Duodenal mucosa (tissue), 2 donors: ENCODE measurements around the gene KRT2.

Experiments
- H3K27ac ChIP-seq: one replicate; pipeline ENCODE4 v1.7.0; 2013; ENCODE audit warnings: low read depth, low read length
- H3K27me3 ChIP-seq, 2 donors: one replicate each; pipeline ENCODE4 v1.7.0; 2013; ENCODE audit warnings: low read length in 2 of 2, control low read depth in 1 of 2; ENCODE audit not compliant: insufficient read depth in 2 of 2, control insufficient read depth in 1 of 2
- H3K36me3 ChIP-seq, 2 donors: one replicate each; pipeline ENCODE4 v1.7.0; 2013; ENCODE audit warnings: low read length in 2 of 2, control low read depth in 1 of 2; ENCODE audit not compliant: insufficient read depth in 2 of 2, control insufficient read depth in 1 of 2
- H3K4me1 ChIP-seq, 2 donors: one replicate each; pipeline ENCODE4 v1.7.0; 2013; ENCODE audit warnings: low read length in 2 of 2, control low read depth in 1 of 2; ENCODE audit not compliant: insufficient read depth in 2 of 2, control insufficient read depth in 1 of 2
- H3K4me3 ChIP-seq, 2 donors: one replicate each; pipeline ENCODE4 v1.7.0; 2013; ENCODE audit warnings: low read length in 2 of 2, low read depth in 1 of 2
- H3K9ac ChIP-seq, 2 donors: one replicate each; pipeline ENCODE4 v1.7.0; 2013; ENCODE audit warnings: low read length in 2 of 2, low read depth in 1 of 2
- H3K9me3 ChIP-seq, 2 donors: one replicate each; pipeline ENCODE4 v1.7.0; 2013; ENCODE audit warnings: low read length in 2 of 2, control low read depth in 1 of 2; ENCODE audit not compliant: control insufficient read depth in 1 of 2

KRT2 gene

GRCh38 chr12:52686063-52686462 lies 34.1 kb upstream of the KRT2 start:
- peaks cover 0 to 10% of the 10 kb centered on the region in 2 donors for H3K27me3 ChIP-seq
- H3K4me3 ChIP-seq: no peak overlapping the region
- H3K36me3 ChIP-seq: no peaks in the 10 kb centered on the region
- H3K9me3 ChIP-seq: no peaks in the 10 kb centered on the region
- no peak overlapping the region for H3K27ac ChIP-seq
- no peak overlapping the region for H3K9ac ChIP-seq
- peaks cover 26 to 34% of the 10 kb centered on the region in 2 donors for H3K4me1 ChIP-seq

DNA sequence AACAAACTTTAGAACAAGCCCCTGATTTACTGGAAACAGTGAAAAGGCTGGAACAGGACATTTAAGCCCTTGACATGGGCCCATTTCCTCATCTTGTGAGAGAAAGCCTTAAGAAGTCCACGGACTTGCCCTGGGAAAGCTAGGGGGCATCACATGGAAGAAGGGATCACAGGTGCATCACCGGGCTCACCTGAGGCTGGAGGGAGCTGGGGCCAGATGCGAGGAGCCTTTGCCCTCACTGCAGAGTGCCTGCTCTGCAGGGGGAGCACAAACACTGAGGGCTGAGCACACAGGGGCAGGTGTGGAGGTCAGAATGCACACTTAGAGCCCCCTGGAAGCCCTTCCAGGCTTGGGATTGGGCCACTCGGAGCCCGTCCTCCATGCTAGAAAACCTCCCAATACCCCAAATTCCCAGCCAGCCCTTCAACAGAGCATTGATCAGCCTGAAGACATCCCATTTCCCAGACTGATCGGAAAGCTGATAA lies 33.4 kb upstream of the KRT2 start:
- no peak overlapping the region for H3K9ac ChIP-seq
- no peaks in the 10 kb centered on the region for H3K36me3 ChIP-seq
- H3K4me3 ChIP-seq: no peak overlapping the region
- peaks cover 2 to 6% of the 10 kb centered on the region in 2 donors for H3K27me3 ChIP-seq
- no peak overlapping the region for H3K27ac ChIP-seq
- peaks cover 22 to 28% of the 10 kb centered on the region in 2 donors for H3K4me1 ChIP-seq
- no peaks in the 10 kb centered on the region for H3K9me3 ChIP-seq

DNA sequence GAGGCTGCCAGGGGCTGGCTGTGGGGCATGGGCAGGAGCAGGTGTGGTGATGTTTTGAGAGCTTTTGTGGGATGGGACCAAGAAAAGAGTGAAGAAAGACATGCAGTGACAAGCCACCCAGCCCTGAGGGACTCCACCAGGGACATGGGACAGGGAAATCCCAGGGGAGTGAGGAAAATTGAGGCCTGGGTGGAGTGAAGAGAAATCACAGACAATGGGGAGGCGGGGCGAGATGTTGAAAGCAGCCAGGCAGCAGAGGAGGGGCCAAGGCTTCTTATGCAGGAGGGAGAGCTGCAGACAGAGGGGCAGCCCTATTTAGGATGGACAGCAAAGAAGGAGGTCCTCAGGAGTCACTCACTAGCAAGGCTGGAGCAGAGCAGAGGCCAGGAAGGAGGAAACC lies 32.4 kb upstream of the KRT2 start:
- Histone ChIP-seq H3K27me3 (peaks cover 0 to 4% of the 10 kb centered on the region in 2 donors), H3K27ac (no peak overlapping the region)

DNA sequence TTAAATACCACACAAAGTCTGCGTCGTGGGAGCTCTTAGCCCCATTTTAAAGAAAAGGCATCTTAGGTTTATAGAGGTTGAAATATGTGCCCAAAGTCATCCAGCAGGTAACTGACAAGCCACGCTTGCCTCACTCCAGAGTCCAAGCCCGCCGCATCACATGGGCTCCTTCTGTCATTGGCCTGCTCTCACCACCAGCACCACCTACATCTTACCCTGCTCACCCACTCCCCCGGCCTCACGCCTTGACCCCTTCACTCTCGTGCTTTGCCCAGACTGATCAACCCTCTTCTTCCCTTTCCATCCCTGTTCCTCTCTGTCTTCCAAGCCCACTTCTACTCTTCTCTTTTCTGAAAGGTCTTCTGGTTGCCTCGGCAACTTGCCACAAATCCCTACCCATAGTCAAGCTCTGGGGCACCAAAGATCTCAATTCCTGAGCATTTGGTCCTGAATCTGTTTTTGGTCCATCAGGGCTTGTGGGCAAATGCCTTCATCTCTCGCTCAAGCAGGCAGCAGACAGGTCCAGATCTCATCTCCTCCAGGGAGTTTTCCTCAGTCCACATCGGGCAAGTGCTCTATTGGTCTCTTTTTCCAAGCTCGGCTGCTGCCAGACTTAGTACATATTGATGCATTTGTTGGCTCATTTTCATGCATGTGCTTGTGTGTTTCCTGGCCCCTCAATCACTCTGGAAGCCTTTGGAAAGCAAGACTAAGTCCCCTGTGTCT lies 31.7 kb upstream of the KRT2 start:
- H3K9me3 ChIP-seq: no peaks in the 10 kb centered on the region
- no peak overlapping the region for H3K4me3 ChIP-seq
- H3K36me3 ChIP-seq: no peaks in the 10 kb centered on the region
- peaks cover 22 to 27% of the 10 kb centered on the region in 2 donors for H3K4me1 ChIP-seq
- H3K27ac ChIP-seq: no peak overlapping the region
- no peak overlapping the region for H3K9ac ChIP-seq
- H3K27me3 ChIP-seq: peaks cover 0 to 4% of the 10 kb centered on the region in 2 donors

More for the DNA sequence above, 32.4 kb upstream of the KRT2 start:
- Histone ChIP-seq H3K4me3 (no peak overlapping the region), H3K36me3 (no peaks in the 10 kb centered on the region), H3K4me1 (peaks cover 22 to 27% of the 10 kb centered on the region in 2 donors), H3K9ac (no peak overlapping the region), H3K9me3 (no peaks in the 10 kb centered on the region)

DNA sequence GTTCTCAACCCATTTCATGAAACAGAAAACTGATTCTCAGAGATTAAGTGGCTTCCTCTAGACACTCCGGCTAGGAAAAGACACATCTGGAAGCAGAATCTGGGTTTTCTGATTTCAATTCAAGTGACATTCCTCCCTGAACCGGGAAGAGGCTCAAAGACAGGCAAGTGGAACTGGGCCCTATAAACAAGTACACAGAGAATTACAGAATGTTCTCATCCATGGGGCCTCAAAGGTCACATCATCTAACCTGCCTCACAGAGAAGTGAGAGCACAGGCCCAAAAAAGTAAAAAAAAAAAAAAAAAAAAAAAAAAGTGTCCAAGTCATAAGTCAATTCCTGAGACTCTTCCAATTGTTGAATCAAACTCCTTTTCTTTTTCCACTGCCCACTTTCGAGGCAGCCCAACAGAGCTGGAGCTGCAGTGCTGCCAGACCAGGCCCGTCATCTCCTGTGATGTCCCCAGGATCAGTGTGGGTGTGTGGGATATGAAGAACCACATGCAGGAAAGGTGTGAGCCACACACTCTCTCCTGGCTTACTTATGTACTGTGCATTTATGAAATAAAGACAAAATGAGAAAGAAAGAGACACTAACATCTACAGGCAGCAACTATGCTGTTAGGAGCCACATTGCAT lies 31.0 kb upstream of the KRT2 start:
- H3K9ac ChIP-seq: no peak overlapping the region
- H3K9me3 ChIP-seq: no peaks in the 10 kb centered on the region
- no peak overlapping the region for H3K4me3 ChIP-seq
- H3K27me3 ChIP-seq: peaks cover 0 to 4% of the 10 kb centered on the region in 2 donors
- H3K36me3 ChIP-seq: no peaks in the 10 kb centered on the region
- no peak overlapping the region for H3K27ac ChIP-seq
- peaks cover 22 to 26% of the 10 kb centered on the region in 2 donors for H3K4me1 ChIP-seq

DNA sequence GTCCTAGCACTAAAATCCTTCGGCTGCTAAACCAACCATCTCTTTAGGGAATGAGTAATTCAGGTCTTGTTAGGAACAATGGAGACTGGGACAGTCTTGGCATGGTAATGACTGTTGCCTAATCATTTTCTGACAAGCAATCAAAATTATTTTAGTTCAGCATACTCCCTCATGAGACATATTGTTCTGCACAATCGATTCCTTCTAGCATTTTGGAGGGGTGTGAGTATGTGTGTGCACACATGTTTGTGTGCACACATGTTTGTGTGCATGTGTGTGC lies 30.3 kb upstream of the KRT2 start:
- no peak overlapping the region for H3K9ac ChIP-seq
- H3K36me3 ChIP-seq: no peaks in the 10 kb centered on the region
- peaks cover 0 to 4% of the 10 kb centered on the region in 2 donors for H3K27me3 ChIP-seq
- peaks cover 17 to 18% of the 10 kb centered on the region in 2 donors for H3K4me1 ChIP-seq
- no peak overlapping the region for H3K4me3 ChIP-seq
- no peaks in the 10 kb centered on the region for H3K9me3 ChIP-seq
- no peak overlapping the region for H3K27ac ChIP-seq

- no peak overlapping the region for H3K4me3 ChIP-seq
- H3K36me3 ChIP-seq: no peaks in the 10 kb centered on the region
- no peak overlapping the region for H3K27ac ChIP-seq
- H3K4me1 ChIP-seq: peaks cover 13 to 14% of the 10 kb centered on the region in 2 donors
- peaks cover 0 to 4% of the 10 kb centered on the region in 2 donors for H3K27me3 ChIP-seq
- no peak overlapping the region for H3K9ac ChIP-seq
- H3K9me3 ChIP-seq: no peaks in the 10 kb centered on the region
Measured at GRCh38 chr12:52681526-52682380, 29.7 kb upstream of the KRT2 start.

DNA sequence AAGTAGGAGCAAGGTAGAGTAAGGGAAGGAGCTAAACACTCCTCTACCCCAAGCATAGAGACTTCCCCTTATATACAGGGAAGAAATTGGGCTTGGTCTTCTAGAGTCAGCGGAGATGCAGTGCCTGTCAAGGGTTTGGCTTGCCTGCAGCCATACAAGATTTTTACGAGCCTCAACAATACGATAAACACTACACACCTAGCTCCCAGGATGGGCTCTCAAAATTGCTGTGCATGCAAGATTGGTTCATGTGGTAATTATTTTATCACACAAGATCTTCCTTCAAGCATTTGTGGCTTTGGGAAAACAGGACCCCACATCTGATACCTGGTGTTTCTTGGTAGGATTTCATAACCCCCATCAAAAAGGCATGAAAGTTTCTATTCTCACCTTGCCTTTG lies 28.4 kb upstream of the KRT2 start, which contains the start of gene KRT1:
KRT1 (minus strand) TSS at position 45 of the 400 bp plus-strand sequence. CDS start 59 bp downstream, outside the sequence.
- no peak within 1 kb of the TSS for H3K9ac ChIP-seq
- no peak within 1 kb of the TSS for H3K27ac ChIP-seq
- H3K27me3 ChIP-seq: peaks cover 0 to 4% of the 10 kb centered on the region in 2 donors
- H3K36me3 ChIP-seq: no peaks in the 10 kb centered on the region
- H3K9me3 ChIP-seq: no peaks in the 10 kb centered on the region
- no peak within 1 kb of the TSS for H3K4me3 ChIP-seq
- H3K4me1 ChIP-seq: peaks cover under 1% of the 10 kb centered on the region in 2 donors

DNA sequence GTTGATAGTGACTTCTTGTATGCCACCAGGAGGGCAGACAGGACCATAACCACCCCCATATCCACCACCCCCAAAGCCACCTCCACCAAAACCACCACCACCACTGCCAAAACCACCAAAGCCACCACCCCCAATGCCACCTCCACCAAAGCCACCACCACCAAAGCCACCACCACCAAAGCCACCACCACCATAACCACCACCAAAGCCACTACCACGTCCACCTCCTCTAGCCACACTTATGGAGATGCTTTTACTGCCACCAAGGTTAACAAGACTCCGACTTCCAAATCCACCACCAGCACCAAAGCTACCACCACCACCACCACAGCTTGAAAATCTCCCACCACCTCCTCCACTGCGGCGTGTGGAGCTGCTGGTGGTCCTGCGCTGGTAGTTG lies 27.9 kb upstream of the KRT2 start:
- no peak overlapping the region for H3K27ac ChIP-seq
- no peak overlapping the region for H3K9ac ChIP-seq
- no peak overlapping the region for H3K4me3 ChIP-seq
- no peaks in the 10 kb centered on the region for H3K4me1 ChIP-seq
- H3K36me3 ChIP-seq: no peaks in the 10 kb centered on the region
- H3K27me3 ChIP-seq: peaks cover 0 to 4% of the 10 kb centered on the region in 2 donors
- H3K9me3 ChIP-seq: no peaks in the 10 kb centered on the region

DNA sequence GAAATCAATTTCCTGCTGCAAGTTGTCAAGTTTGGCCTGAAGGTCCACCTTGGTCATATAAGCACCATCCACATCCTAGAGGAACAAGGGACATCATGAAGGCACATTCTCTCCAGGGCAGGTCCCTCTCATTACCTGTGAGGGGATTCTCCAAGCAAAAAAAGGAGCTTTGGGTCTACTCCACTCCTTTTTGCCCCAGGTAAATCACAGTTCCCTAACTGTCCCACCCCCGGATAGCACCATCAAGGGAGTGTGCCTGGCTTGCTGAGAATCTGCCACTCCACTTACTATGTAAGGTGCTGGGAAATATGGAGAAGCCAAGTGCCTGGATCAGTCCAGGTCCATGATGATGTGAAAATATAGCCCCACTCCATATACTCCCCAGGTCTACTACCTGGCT lies 25.7 kb upstream of the KRT2 start:
- Histone ChIP-seq H3K27ac (no peak overlapping the region), H3K4me1 (no peaks in the 10 kb centered on the region), H3K9ac (no peak overlapping the region), H3K36me3 (no peaks in the 10 kb centered on the region), H3K4me3 (no peak overlapping the region), H3K9me3 (no peaks in the 10 kb centered on the region), H3K27me3 (peaks cover 0 to 4% of the 10 kb centered on the region in 2 donors)
